Measurements from ENCODE around the gene C6orf89. TPM values are rescaled to one million over a fixed set of nuclear protein-coding genes. Genes with fewer than 3 reads are reported as not detected.

C6orf89 gene
- total RNA-seq, 1 experiment from 2014 or later, result 11.8 TPM

- H3K4ac ChIP-seq (ENCODE audit: low read depth, low read length), result no peak overlapping the region
- peaks cover 12 to 17% of the 10 kb centered on the region in 2 experiments; a peak in 3 of 5 replicates for H3K9me3 Mint-ChIP-seq
- no peaks in the 10 kb centered on the region for H3K9me3 ChIP-seq (ENCODE audit: control insufficient read depth, low read depth, low read length)
- H3K4me1 ChIP-seq (ENCODE audit: insufficient read depth, low read length), result no peaks in the 10 kb centered on the region
- H3K27ac Mint-ChIP-seq, result no peak overlapping the region
- TF ChIP-seq, protein P1, sequence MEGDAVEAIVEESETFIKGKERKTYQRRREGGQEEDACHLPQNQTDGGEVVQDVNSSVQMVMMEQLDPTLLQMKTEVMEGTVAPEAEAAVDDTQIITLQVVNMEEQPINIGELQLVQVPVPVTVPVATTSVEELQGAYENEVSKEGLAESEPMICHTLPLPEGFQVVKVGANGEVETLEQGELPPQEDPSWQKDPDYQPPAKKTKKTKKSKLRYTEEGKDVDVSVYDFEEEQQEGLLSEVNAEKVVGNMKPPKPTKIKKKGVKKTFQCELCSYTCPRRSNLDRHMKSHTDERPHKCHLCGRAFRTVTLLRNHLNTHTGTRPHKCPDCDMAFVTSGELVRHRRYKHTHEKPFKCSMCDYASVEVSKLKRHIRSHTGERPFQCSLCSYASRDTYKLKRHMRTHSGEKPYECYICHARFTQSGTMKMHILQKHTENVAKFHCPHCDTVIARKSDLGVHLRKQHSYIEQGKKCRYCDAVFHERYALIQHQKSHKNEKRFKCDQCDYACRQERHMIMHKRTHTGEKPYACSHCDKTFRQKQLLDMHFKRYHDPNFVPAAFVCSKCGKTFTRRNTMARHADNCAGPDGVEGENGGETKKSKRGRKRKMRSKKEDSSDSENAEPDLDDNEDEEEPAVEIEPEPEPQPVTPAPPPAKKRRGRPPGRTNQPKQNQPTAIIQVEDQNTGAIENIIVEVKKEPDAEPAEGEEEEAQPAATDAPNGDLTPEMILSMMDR (conservative IDR thresholded peaks at IDR 0.05), result no peak
- no peaks in the 10 kb centered on the region for H3K27me3 ChIP-seq (ENCODE audit: insufficient read depth, low read length)
- H3K4me2 ChIP-seq (ENCODE audit: insufficient read depth, insufficient read length, low read length), result no peak overlapping the region
- H3K4me3 Mint-ChIP-seq, result no peak overlapping the region
- no peak overlapping the region for H3K9ac ChIP-seq (ENCODE audit: extremely low read depth, insufficient read length, low read length)
- H3K27ac ChIP-seq (ENCODE audit: insufficient read length, low read depth, low read length), result no peak overlapping the region
- no peak overlapping the region for H3T11ph ChIP-seq (ENCODE audit: low read length)
- no peaks in the 10 kb centered on the region for H3K4me1 Mint-ChIP-seq
- H4K8ac ChIP-seq (replicated peaks; ENCODE audit: insufficient read length, low read depth, low read length), result no peak overlapping the region
- no peak overlapping the region for H2BK12ac ChIP-seq (ENCODE audit: insufficient read length, low read depth, low read length)
- no peak overlapping the region for H3K18ac ChIP-seq (ENCODE audit: insufficient read length, low read depth, low read length)
- no peak overlapping the region for H3K23ac ChIP-seq (ENCODE audit: insufficient read length, low read depth, low read length)
- H3K79me2 ChIP-seq (ENCODE audit: insufficient read depth, low read length), result no peaks in the 10 kb centered on the region
- no peak overlapping the region for H2BK5ac ChIP-seq (ENCODE audit: insufficient read length, low read length)
- no CpG with 5 or more reads among the region's 6 CpGs for WGBS (ENCODE audit: extremely low coverage, insufficient read length, low lambda C conversion rate)
- peaks cover 6% of the 10 kb centered on the region for H3K27me3 Mint-ChIP-seq (ENCODE audit: low read depth)
- no peaks in the 10 kb centered on the region for H3K79me1 ChIP-seq (ENCODE audit: insufficient read depth, low read depth, low read length, poor library complexity, severe bottlenecking)
- no peak overlapping the region for H2BK120ac ChIP-seq (ENCODE audit: low read depth, low read length, poor library complexity, severe bottlenecking)
- H2BK20ac ChIP-seq (ENCODE audit: low read depth, low read length, poor library complexity, severe bottlenecking), result no peak overlapping the region
- peaks cover 1 to 11% (median 3%) of the 10 kb centered on the region in 3 experiments; a peak in 3 of 7 replicates for H3K36me3 Mint-ChIP-seq (ENCODE audit: insufficient read depth in 1 of 3, low read depth in 3 of 3)
- H4K20me1 ChIP-seq (ENCODE audit: control insufficient read depth, insufficient read depth, insufficient read length), result no peaks in the 10 kb centered on the region
- no peak overlapping the region for H3K14ac ChIP-seq (ENCODE audit: insufficient read depth, low read length)
- no peak overlapping the region for H3K56ac ChIP-seq (ENCODE audit: insufficient read length, low read depth, low read length)
- no peak overlapping the region for H2BK15ac ChIP-seq (ENCODE audit: low read depth, low read length)
- no peak overlapping the region for H2AK5ac ChIP-seq (ENCODE audit: insufficient read length, low read length)
- no peak overlapping the region for H4K5ac ChIP-seq (ENCODE audit: insufficient read length, low read depth, low read length)
- no peak overlapping the region for H4K91ac ChIP-seq (ENCODE audit: insufficient read length, low read depth, low read length)
- DNase-seq, result no peak
- H2AFZ ChIP-seq (ENCODE audit: low read length), result no peak overlapping the region
- H3K23me2 ChIP-seq (ENCODE audit: insufficient read length, low read depth, low read length, poor library complexity, severe bottlenecking), result no peaks in the 10 kb centered on the region
Measured at GRCh38 chr6:36937896-36938295, 52.1 kb downstream of the C6orf89 start.

All from H9 (cell line).